Right lobe of liver (tissue), 4 donors: ENCODE data around the gene CCDC34.

Source experiments
- POLR2A ChIP-seq: fragments of 450-650 bp; IDR thresholded peaks from one replicate; pipeline ENCODE4 v1.6.1; 2017; ENCODE audit warnings: antibody characterized with exemption, mild to moderate bottlenecking
- TF ChIP-seq, protein P1 (sequence below), 4 donors: fragments of 200-600 bp in 3 of 4; fragments of 450-650 bp in 1 of 4; IDR thresholded peaks; one replicate each; pipeline versions ENCODE4 v1.5.1 to v1.8.0; 2016 to 2022; ENCODE audit warnings: antibody characterized with exemption in 4 of 4, mild to moderate bottlenecking in 2 of 4
- donor health status: DM: no; HTN: no; CAD: no.
- donor health status: DM: no; HTN: no; CAD: no.
- donor health status: DM: no; HTN: yes; CAD: no.

DNA sequence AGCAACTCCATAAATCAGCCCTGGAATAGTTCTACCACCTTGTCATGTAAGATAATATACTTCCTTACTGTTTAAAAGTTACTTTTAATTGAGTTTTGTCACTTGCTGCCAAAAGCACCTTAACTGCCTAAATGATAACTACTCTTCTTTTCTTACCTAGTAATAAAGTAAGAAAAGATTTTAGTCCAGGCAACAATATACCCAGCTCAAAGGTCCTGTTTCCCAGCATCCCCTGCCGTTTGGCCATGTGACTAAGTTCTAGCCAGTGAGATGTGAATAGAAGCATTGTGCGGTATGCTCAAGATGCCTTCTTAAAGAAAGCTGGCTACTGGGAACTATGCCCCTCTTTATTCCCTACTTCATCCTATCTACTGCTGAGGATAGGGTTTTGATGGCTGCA is 39.4 kb upstream of the CCDC34 start:
- TF ChIP-seq, protein P1, sequence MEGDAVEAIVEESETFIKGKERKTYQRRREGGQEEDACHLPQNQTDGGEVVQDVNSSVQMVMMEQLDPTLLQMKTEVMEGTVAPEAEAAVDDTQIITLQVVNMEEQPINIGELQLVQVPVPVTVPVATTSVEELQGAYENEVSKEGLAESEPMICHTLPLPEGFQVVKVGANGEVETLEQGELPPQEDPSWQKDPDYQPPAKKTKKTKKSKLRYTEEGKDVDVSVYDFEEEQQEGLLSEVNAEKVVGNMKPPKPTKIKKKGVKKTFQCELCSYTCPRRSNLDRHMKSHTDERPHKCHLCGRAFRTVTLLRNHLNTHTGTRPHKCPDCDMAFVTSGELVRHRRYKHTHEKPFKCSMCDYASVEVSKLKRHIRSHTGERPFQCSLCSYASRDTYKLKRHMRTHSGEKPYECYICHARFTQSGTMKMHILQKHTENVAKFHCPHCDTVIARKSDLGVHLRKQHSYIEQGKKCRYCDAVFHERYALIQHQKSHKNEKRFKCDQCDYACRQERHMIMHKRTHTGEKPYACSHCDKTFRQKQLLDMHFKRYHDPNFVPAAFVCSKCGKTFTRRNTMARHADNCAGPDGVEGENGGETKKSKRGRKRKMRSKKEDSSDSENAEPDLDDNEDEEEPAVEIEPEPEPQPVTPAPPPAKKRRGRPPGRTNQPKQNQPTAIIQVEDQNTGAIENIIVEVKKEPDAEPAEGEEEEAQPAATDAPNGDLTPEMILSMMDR (IDR thresholded peaks at IDR 0.05): no peak
- no peak for TF ChIP-seq POLR2A
